HG03103 (cell line): Measurements from ENCODE around the gene GPR183.
A peak's percentile ranks its signal among the peaks of the same experiment; 100 is the strongest.

Source experiments
- ATAC-seq: cut with Tn5 transposase; IDR thresholded peaks from one replicate; pipeline ENCODE4 v1.9.1; 2021; ENCODE audit warnings: low read depth; ENCODE audit not compliant: unreplicated experiment

GPR183 gene

GRCh38 chr13:99296398-99296797, 10.8 kb downstream of the GPR183 start:
- ATAC-seq: peak; percentile 57

GRCh38 chr13:99295488-99296252, 11.5 kb downstream of the GPR183 start:
- ATAC-seq: no peak

DNA sequence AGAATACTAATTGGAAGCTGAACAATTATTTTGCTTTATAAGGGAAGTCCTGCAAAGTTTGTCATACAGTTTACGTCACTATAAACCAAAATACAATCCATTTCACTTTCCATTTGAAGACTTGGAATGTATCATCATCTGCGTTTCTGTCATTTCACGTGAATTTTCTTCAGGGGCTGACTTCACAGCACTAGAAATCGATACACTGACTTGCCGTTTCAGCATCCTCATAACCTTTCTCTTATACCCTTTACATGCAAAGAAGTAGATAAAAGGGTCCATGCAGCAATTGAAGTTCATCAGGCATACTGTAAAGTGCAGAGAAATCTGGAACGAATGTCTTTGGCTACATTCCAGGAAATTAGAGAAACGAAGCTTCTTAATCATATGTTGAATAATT, 12.2 kb downstream of the GPR183 start:
- ATAC-seq: no peak

DNA sequence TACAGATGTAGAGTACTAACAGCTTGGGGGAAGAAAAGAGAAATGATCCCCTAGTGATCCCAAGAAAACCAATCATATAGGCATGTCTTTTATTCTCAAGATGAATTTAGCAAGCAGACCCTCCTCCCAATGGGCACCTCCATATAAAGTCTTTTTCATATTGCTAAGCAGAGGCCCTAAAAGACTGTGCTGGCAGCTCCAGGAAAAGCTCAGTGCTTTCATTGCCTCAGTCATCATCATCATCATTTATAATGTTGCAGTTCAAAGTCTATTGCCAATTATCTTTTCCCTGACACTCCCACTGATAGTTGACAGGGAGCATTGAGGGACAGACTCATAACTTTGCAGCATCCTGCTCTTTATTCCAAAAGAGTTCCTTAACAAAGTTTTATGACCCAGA, 13.0 kb downstream of the GPR183 start:
- ATAC-seq: no peak

- ATAC-seq: no peak
Observed at GRCh38 chr13:99293178-99293577, 14.0 kb downstream of the GPR183 start.

DNA sequence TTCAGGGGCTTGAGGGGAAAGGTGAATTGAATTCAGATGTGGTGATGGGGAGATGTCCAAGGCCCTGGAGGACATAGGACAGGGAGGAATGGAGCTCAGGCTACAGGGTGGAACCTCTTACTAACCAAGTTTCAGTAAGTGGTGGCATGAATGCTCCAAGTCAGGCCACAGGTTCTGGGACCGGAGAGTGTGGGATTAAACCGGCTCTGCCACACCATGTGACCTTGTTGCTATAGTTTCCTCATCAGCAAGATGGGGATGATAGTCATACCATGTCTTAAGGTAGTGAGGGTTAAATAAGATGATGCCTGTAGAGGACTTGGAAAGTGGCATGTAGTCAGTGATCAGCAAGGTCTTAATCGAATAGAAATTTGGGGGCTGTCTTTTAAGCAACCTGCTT, 16.3 kb downstream of the GPR183 start:
- ATAC-seq: no peak

GRCh38 chr13:99289674-99290337, 17.4 kb downstream of the GPR183 start:
- ATAC-seq: no peak

- ATAC-seq: no peak
Observed at GRCh38 chr13:99289271-99289670, 17.9 kb downstream of the GPR183 start.

GRCh38 chr13:99288089-99288488, 19.1 kb downstream of the GPR183 start:
- ATAC-seq: peak; percentile 84

GRCh38 chr13:99287551-99287950, 19.6 kb downstream of the GPR183 start:
- peak; percentile 3 for ATAC-seq

GRCh38 chr13:99285432-99286182, 21.6 kb downstream of the GPR183 start:
- ATAC-seq: no peak

- peak; percentile 57 for ATAC-seq
Observed at GRCh38 chr13:99282264-99283231, 24.7 kb downstream of the GPR183 start.

- peak; percentile 45 for ATAC-seq
Observed at GRCh38 chr13:99281811-99282263, 25.4 kb downstream of the GPR183 start.

DNA sequence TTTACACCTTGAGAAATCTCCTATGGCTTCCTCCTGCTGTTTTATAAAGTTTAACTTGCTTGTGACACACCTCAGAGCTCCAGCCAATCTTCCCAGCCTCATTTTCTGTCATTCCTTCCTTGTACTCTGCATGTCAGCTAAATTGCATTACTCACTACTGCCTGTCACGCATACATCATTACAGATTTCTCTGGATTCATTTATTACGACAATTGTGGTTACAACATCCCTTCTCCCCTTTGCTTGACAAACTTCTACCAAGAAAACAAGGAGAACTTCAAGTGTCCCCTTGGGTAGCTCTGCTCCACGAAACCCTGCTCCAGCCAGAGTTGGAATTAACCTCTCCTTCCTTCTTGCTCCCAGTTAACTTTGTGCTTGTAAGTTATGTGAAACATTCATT, 27.0 kb downstream of the GPR183 start:
- ATAC-seq: no peak

DNA sequence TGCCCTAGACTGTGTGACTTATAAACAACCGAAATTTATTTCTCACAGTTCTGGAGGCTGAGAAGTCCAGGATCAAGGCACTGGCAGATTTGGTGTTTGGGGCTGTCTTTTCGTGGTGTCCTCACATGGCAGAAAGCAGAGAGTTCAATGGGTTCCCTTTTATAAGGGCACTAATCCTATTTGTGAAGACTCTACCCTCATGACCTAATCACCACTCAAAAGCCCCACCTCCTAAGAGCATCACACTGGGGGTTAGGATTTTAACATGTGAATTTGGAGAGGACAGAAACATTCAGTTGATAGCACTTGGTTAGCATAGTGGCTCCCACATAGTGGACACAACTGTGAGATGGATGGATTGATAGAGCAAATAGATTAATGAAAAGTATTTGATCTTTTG, 27.6 kb downstream of the GPR183 start:
- ATAC-seq: no peak

- ATAC-seq: no peak
Observed at GRCh38 chr13:99278843-99279242, 28.4 kb downstream of the GPR183 start.

- no peak for ATAC-seq
Observed at GRCh38 chr13:99278200-99278599, 29.0 kb downstream of the GPR183 start.

GRCh38 chr13:99277629-99278028, 29.6 kb downstream of the GPR183 start:
- no peak for ATAC-seq

DNA sequence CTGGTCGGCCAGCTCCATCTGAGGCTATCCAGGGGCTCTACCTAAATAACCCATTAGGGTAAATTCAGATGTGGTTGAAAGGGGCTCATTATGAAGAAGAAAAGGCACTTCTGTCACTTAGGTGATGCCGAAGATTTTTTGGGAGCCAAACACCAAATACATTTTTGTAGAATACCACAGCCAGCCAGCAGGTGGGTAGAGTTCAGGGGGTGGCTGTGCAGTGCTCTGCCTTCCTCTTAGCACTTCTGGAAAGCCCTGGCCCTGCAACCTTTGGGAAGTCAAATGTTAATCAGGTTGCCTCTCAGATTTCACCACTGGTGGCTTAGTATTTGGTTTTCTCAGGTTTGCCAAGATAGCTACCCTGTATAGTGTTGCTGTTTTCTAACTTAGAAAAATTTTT, 30.5 kb downstream of the GPR183 start:
- no peak for ATAC-seq

GRCh38 chr13:99275093-99275469, 32.1 kb downstream of the GPR183 start:
- no peak for ATAC-seq
